ENCODE results near the gene TNNI3.

DNA sequence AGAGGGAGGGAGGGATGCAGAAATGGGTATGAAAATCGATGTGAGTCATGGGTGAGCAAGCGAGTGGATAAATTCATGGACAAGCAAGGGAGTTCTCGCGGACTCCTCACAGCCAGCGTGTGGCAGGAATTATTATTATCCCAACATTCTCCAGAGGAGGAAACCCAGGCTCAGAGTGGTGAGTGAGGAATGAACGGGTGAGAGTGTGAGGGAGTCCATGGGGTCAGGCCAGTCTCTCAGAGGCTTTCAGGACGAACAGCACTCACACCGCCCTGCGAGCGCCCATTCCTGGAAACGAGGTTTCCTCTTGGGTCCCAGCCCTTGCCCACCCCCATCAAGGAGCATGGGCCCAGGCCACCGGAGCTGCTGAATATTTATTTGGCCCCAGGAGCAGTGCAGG lies 15.2 kb upstream of the TNNI3 start:
- TF ChIP-seq, protein P1, sequence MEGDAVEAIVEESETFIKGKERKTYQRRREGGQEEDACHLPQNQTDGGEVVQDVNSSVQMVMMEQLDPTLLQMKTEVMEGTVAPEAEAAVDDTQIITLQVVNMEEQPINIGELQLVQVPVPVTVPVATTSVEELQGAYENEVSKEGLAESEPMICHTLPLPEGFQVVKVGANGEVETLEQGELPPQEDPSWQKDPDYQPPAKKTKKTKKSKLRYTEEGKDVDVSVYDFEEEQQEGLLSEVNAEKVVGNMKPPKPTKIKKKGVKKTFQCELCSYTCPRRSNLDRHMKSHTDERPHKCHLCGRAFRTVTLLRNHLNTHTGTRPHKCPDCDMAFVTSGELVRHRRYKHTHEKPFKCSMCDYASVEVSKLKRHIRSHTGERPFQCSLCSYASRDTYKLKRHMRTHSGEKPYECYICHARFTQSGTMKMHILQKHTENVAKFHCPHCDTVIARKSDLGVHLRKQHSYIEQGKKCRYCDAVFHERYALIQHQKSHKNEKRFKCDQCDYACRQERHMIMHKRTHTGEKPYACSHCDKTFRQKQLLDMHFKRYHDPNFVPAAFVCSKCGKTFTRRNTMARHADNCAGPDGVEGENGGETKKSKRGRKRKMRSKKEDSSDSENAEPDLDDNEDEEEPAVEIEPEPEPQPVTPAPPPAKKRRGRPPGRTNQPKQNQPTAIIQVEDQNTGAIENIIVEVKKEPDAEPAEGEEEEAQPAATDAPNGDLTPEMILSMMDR (IDR thresholded peaks at IDR 0.05; ENCODE audit: low read depth, low read length), result no peak
- no peak for TF ChIP-seq EZH2phosphoT487 (IDR thresholded peaks at IDR 0.05; ENCODE audit: low read depth)

All from OCI-LY3 (cell line).